Measurements from ENCODE around the gene TLR5.

DNA sequence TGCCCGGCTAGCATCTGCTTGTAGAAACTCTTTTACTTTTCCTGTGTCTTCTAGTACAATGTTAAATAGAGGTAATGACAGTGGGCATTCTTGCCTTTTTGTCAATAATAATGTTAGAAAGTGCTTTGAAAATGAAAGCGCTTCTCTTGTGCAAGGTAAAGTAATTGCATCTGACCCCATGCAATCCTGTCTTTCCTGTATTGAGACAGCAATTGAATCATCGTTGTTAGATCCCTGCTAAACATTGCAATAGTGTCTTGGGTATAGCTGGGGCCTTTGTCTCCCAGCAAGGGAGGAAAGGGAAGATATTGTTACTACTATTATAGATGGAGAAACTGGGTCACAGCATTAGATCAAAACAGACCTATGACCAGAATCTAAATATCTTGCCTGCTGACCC, 80.9 kb downstream of the TLR5 start:
- TF ChIP-seq, protein P1, sequence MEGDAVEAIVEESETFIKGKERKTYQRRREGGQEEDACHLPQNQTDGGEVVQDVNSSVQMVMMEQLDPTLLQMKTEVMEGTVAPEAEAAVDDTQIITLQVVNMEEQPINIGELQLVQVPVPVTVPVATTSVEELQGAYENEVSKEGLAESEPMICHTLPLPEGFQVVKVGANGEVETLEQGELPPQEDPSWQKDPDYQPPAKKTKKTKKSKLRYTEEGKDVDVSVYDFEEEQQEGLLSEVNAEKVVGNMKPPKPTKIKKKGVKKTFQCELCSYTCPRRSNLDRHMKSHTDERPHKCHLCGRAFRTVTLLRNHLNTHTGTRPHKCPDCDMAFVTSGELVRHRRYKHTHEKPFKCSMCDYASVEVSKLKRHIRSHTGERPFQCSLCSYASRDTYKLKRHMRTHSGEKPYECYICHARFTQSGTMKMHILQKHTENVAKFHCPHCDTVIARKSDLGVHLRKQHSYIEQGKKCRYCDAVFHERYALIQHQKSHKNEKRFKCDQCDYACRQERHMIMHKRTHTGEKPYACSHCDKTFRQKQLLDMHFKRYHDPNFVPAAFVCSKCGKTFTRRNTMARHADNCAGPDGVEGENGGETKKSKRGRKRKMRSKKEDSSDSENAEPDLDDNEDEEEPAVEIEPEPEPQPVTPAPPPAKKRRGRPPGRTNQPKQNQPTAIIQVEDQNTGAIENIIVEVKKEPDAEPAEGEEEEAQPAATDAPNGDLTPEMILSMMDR (IDR thresholded peaks at IDR 0.05; ENCODE audit: insufficient read depth, low read length, poor library complexity, severe bottlenecking): no peak
- no peak for TF ChIP-seq EZH2phosphoT487 (conservative IDR thresholded peaks at IDR 0.05; ENCODE audit: low read length)

Measured in SU-DHL-6 (cell line).